Measurements from ENCODE around the gene BLNK. TPM values are rescaled to one million over a fixed set of nuclear protein-coding genes. Genes with fewer than 3 reads are reported as not detected.
"Not testable (repeated sequence)": the region's sequence is repeated elsewhere in the genome, so short reads cannot be mapped to it uniquely, and the experiment has no call there.

Gene BLNK
- total and polyA plus RNA-seq, 5 donors = 0.59 to 2.1 (median 1.7) TPM

- no peaks in the 10 kb centered on the region for H3K9me3 ChIP-seq (ENCODE audit: control insufficient read depth, low read length)
- intact Hi-C loops (cut with DNase I) = no loop called here
- 91% methylated on average over 10 of the region's 10 CpGs for WGBS
- no peak overlapping the region for H3K27ac ChIP-seq (ENCODE audit: low read length)
- no peaks in the 10 kb centered on the region for H3K4me1 ChIP-seq (ENCODE audit: control insufficient read depth, insufficient read depth, low read length)
- ATAC-seq (no peak), DNase-seq (no peak)
- H3K27me3 ChIP-seq (ENCODE audit: control insufficient read depth, insufficient read depth) = no peaks in the 10 kb centered on the region
- no peak overlapping the region for H3K4me3 ChIP-seq (ENCODE audit: low read length)
These were observed 48.5 kb downstream of the BLNK start for GRCh38 chr10:96222908-96223307.

- ATAC-seq (no peak), DNase-seq (no peak)
- WGBS = 53% methylated on average over 3 of the region's 3 CpGs
- no peaks in the 10 kb centered on the region for H3K4me1 ChIP-seq (ENCODE audit: control insufficient read depth, insufficient read depth, low read length)
- intact Hi-C loops (cut with DNase I) = no loop called here
- H3K4me3 ChIP-seq (ENCODE audit: low read length) = no peak overlapping the region
- H3K9me3 ChIP-seq (ENCODE audit: control insufficient read depth, low read length) = no peaks in the 10 kb centered on the region
- H3K27ac ChIP-seq (ENCODE audit: low read length) = no peak overlapping the region
- no peaks in the 10 kb centered on the region for H3K27me3 ChIP-seq (ENCODE audit: control insufficient read depth, insufficient read depth)
These were observed 48.9 kb downstream of the BLNK start for GRCh38 chr10:96222441-96222840.

GRCh38 chr10:96218826-96219225 lies 52.5 kb downstream of the BLNK start:
- no peak overlapping the region for H3K4me3 ChIP-seq (ENCODE audit: low read length)
- no peaks in the 10 kb centered on the region for H3K27me3 ChIP-seq (ENCODE audit: control insufficient read depth, insufficient read depth)
- DNase-seq (no peak), ATAC-seq (no peak)
- H3K9me3 ChIP-seq (ENCODE audit: control insufficient read depth, low read length) = no peaks in the 10 kb centered on the region
- H3K4me1 ChIP-seq (ENCODE audit: control insufficient read depth, insufficient read depth, low read length) = no peaks in the 10 kb centered on the region
- intact Hi-C loops (cut with DNase I) = no loop called here
- WGBS = 49% methylated on average over 5 of the region's 5 CpGs
- H3K27ac ChIP-seq (ENCODE audit: low read length) = no peak overlapping the region

- ATAC-seq (no peak), DNase-seq (no peak)
- no peaks in the 10 kb centered on the region for H3K4me1 ChIP-seq (ENCODE audit: control insufficient read depth, insufficient read depth, low read length)
- H3K27ac ChIP-seq (ENCODE audit: low read length) = no peak overlapping the region
- intact Hi-C loops (cut with DNase I) = no loop called here
- H3K27me3 ChIP-seq (ENCODE audit: control insufficient read depth, insufficient read depth) = no peaks in the 10 kb centered on the region
- no peak overlapping the region for H3K4me3 ChIP-seq (ENCODE audit: low read length)
- no peaks in the 10 kb centered on the region for H3K9me3 ChIP-seq (ENCODE audit: control insufficient read depth, low read length)
- WGBS = 77% methylated on average over 4 of the region's 4 CpGs
These were observed 53.7 kb downstream of the BLNK start for GRCh38 chr10:96217711-96218110.

- no peaks in the 10 kb centered on the region for H3K27me3 ChIP-seq (ENCODE audit: control insufficient read depth, insufficient read depth)
- ATAC-seq = no peak
These were observed 54.6 kb downstream of the BLNK start for GRCh38 chr10:96216775-96217174.

GRCh38 chr10:96212911-96213310 lies 58.5 kb downstream of the BLNK start:
- H3K9me3 ChIP-seq (ENCODE audit: control insufficient read depth, low read length) = no peaks in the 10 kb centered on the region
- no peaks in the 10 kb centered on the region for H3K27me3 ChIP-seq (ENCODE audit: control insufficient read depth, insufficient read depth)
- no peak overlapping the region for H3K4me3 ChIP-seq (ENCODE audit: low read length)
- intact Hi-C loops (cut with DNase I) = no loop called here
- WGBS = 92% methylated on average over 1 of the region's 1 CpG
- no peak overlapping the region for H3K27ac ChIP-seq (ENCODE audit: low read length)
- DNase-seq (no peak), ATAC-seq (no peak)
- H3K4me1 ChIP-seq (ENCODE audit: control insufficient read depth, insufficient read depth, low read length) = no peaks in the 10 kb centered on the region

More at GRCh38 chr10:96216775-96217174, 54.6 kb downstream of the BLNK start:
- Histone ChIP-seq H3K27ac (ENCODE audit: low read length) (no peak overlapping the region), H3K4me1 (ENCODE audit: control insufficient read depth, insufficient read depth, low read length) (no peaks in the 10 kb centered on the region), H3K4me3 (ENCODE audit: low read length) (no peak overlapping the region), H3K9me3 (ENCODE audit: control insufficient read depth, low read length) (no peaks in the 10 kb centered on the region)
- WGBS = 85% methylated on average over 5 of the region's 5 CpGs
- DNase-seq = no peak
- intact Hi-C loops (cut with DNase I) = no loop called here

GRCh38 chr10:96211764-96212163 lies 59.6 kb downstream of the BLNK start:
- no peaks in the 10 kb centered on the region for H3K9me3 ChIP-seq (ENCODE audit: control insufficient read depth, low read length)
- ATAC-seq (no peak), DNase-seq (no peak)
- H3K4me1 ChIP-seq (ENCODE audit: control insufficient read depth, insufficient read depth, low read length) = no peaks in the 10 kb centered on the region
- intact Hi-C loops (cut with DNase I) = no loop called here
- H3K27ac ChIP-seq (ENCODE audit: low read length) = no peak overlapping the region
- no peaks in the 10 kb centered on the region for H3K27me3 ChIP-seq (ENCODE audit: control insufficient read depth, insufficient read depth)
- H3K4me3 ChIP-seq (ENCODE audit: low read length) = no peak overlapping the region

GRCh38 chr10:96208946-96209345 lies 62.4 kb downstream of the BLNK start:
- Histone ChIP-seq H3K4me3 (ENCODE audit: low read length) (no peak overlapping the region), H3K27ac (ENCODE audit: low read length) (no peak overlapping the region), H3K27me3 (ENCODE audit: control insufficient read depth, insufficient read depth) (no peaks in the 10 kb centered on the region), H3K4me1 (ENCODE audit: control insufficient read depth, insufficient read depth, low read length) (no peaks in the 10 kb centered on the region), H3K9me3 (ENCODE audit: control insufficient read depth, low read length) (no peaks in the 10 kb centered on the region)
- DNase-seq = no peak
- intact Hi-C loops (cut with DNase I) = no loop called here
- no peak for ATAC-seq
- WGBS = 71% methylated on average over 5 of the region's 5 CpGs

- Histone ChIP-seq H3K27me3 (ENCODE audit: control insufficient read depth, insufficient read depth) (no peaks in the 10 kb centered on the region), H3K4me1 (ENCODE audit: control insufficient read depth, insufficient read depth, low read length) (no peaks in the 10 kb centered on the region), H3K27ac (ENCODE audit: low read length) (no peak overlapping the region), H3K9me3 (ENCODE audit: control insufficient read depth, low read length) (no peaks in the 10 kb centered on the region), H3K4me3 (ENCODE audit: low read length) (no peak overlapping the region)
- intact Hi-C loops (cut with DNase I) = no loop called here
- 79% methylated on average over 2 of the region's 2 CpGs for WGBS
- DNase-seq = no peak
- ATAC-seq = no peak
These were observed 63.1 kb downstream of the BLNK start for GRCh38 chr10:96208271-96208670.

GRCh38 chr10:96205580-96205979 lies 65.8 kb downstream of the BLNK start:
- H3K27ac ChIP-seq (ENCODE audit: low read length) = no peak overlapping the region
- ATAC-seq = no peak
- WGBS = 90% methylated on average over 1 of the region's 1 CpG

GRCh38 chr10:96201525-96201924 lies 69.8 kb downstream of the BLNK start:
- H3K27ac ChIP-seq (ENCODE audit: low read length) = no peak overlapping the region
- no peaks in the 10 kb centered on the region for H3K9me3 ChIP-seq (ENCODE audit: control insufficient read depth, low read length)
- intact Hi-C loops (cut with DNase I) = no loop called here
- no peak for DNase-seq
- WGBS = 38% methylated on average over 1 of the region's 1 CpG
- no peaks in the 10 kb centered on the region for H3K27me3 ChIP-seq (ENCODE audit: control insufficient read depth, insufficient read depth)
- H3K4me3 ChIP-seq (ENCODE audit: low read length) = no peak overlapping the region
- no peaks in the 10 kb centered on the region for H3K4me1 ChIP-seq (ENCODE audit: control insufficient read depth, insufficient read depth, low read length)
- ATAC-seq = no peak

More at GRCh38 chr10:96205580-96205979, 65.8 kb downstream of the BLNK start:
- Histone ChIP-seq H3K9me3 (ENCODE audit: control insufficient read depth, low read length) (no peaks in the 10 kb centered on the region), H3K4me1 (ENCODE audit: control insufficient read depth, insufficient read depth, low read length) (no peaks in the 10 kb centered on the region), H3K4me3 (ENCODE audit: low read length) (no peak overlapping the region), H3K27me3 (ENCODE audit: control insufficient read depth, insufficient read depth) (no peaks in the 10 kb centered on the region)
- intact Hi-C loops (cut with DNase I) = no loop called here
- DNase-seq = no peak

- ATAC-seq; H3K27me3 ChIP-seq (ENCODE audit: control insufficient read depth, insufficient read depth): not testable (repeated sequence)
- 66% methylated on average over 1 of the region's 1 CpG for WGBS
These were observed 81.9 kb downstream of the BLNK start for GRCh38 chr10:96189505-96189904.

More at GRCh38 chr10:96189505-96189904, 81.9 kb downstream of the BLNK start:
- H3K9me3 ChIP-seq (ENCODE audit: control insufficient read depth, low read length); H3K4me3 ChIP-seq (ENCODE audit: low read length); intact Hi-C loops (cut with DNase I); H3K27ac ChIP-seq (ENCODE audit: low read length); H3K4me1 ChIP-seq (ENCODE audit: control insufficient read depth, insufficient read depth, low read length); DNase-seq: not testable (repeated sequence)

All from right cardiac atrium (tissue), 5 donors.